Adipose tissue (tissue), 3 donors: Measurements from ENCODE around the gene MRPL2. TPM values are rescaled to one million over a fixed set of nuclear protein-coding genes. Genes with fewer than 3 reads are reported as not detected.

Experiments
- H3K27ac ChIP-seq: one replicate; pipeline ENCODE4 v1.5.1; 2013; ENCODE audit warnings: low read depth, low read length
- WGBS, 3 donors: extraction: QIAGEN DNeasy Blood & Tissue Kit; methylation state at CpG; one replicate each; pipeline ENCODE4 v1.1.7; 2013; 5-methylcytosine and 5-hydroxymethylcytosine counted together
- polyA plus RNA-seq, 3 donors: library from polyadenylated mRNA; stranded (reverse); fragments of 200-250 nt; gene quantifications; one replicate each; pipeline ENCODE4 v1.2.3, GENCODE V29; 2013
- donor health status: healthy with polysubstance abuse.
- donor health status: Bipolar disorder and iron deficiency.
- donor health status: healthy.

The MRPL2 gene
- 10 to 100 TPM; 43.6 to 77.5 (median 55.8) TPM for polyA plus RNA-seq

- WGBS, 3 donors: 0% methylated on average over 64 of the region's 64 CpGs
- H3K27ac ChIP-seq: no peak within 1 kb of the TSS
These were observed at the start of gene MRPL2, which contains the start of gene KLC4 for GRCh38 chr6:43059168-43060033. Gene MRPL2, minus strand, starts transcription at chr6:43059434. Its CDS starts 53 bp downstream, at chr6:43059381. Gene KLC4, plus strand, starts transcription at chr6:43059631. Its CDS starts 1,705 bp downstream, at chr6:43061336.

GRCh38 chr6:43107344-43108062 is 48.3 kb upstream of the MRPL2 start:
- no peak overlapping the region for H3K27ac ChIP-seq
- 91 to 96% (median 95%) methylated on average over 12 of the region's 12 CpGs for WGBS, 3 donors

DNA sequence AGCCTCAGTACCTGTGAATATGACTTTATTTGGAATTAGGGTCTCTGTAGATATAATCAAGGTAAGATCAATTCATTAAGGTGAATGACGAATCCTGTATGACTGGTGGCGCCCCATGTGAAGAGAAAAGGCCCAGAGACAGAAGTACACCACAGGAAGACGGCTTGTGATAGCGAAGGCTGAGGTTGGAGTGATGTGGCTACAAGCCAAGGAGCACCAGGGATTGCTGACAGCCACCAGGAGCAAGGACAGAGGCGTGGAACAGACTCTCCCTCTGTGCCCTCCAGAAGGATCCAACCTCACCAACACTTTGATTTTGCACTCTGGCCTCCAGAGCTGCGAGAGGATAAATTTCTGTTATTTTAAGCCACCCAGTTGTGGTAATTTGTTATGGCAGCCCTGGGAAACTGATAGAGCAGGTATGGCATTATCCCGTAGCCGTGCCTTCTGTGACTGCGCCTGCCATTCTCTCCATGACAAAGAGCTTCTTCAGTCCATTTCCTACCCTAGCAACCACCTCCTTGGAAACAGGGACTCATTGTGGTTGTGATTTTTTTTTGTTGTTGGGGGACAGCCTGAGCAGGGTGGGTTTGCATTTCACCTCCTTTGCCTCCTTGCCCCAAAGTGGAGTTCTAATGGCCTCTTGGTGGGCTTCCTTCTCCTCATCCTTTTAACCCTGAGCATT is 46.4 kb upstream of the MRPL2 start:
- H3K27ac ChIP-seq: no peak overlapping the region
- WGBS, 3 donors: 90 to 94% (median 92%) methylated on average over 9 of the region's 9 CpGs

DNA sequence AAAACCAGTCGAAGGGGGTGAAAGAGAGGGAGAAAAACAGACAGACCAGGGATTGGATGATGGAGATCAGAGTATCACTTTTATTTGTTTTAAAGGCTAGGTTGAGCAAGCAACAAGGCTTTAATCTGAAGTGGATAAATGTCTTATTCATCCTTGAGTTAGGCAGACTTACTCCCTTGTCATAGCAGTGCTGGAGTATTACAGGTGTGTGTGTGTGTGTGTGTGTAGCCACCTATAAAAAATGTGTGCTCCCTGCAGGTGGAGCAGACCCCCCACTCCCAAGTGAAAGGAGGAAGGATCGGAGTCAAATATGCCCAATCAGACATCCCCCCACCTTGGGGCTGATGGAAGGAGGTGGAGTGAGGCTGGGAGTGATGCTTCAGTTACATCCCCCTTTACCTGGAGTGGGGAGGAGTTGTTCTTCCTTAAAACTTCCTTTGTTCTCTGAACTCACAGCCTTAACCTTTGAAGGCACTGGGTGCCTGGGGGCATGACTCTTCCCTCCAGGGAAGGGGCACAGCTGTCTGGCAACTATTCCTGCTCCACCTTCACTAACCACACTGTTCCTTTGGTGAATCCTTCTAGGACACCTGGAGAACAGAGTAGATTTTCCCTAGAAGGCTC is 44.1 kb upstream of the MRPL2 start:
- whole genome bisulfite sequencing, 3 donors: 45 to 89% (median 81%) methylated on average over 2 of the region's 2 CpGs
- no peak overlapping the region for H3K27ac ChIP-seq

- H3K27ac ChIP-seq: no peak overlapping the region
- 65 to 77% (median 75%) methylated on average over 4 of the region's 4 CpGs for WGBS, 3 donors
These were observed 42.3 kb upstream of the MRPL2 start for GRCh38 chr6:43101497-43101896.

- H3K27ac ChIP-seq: no peak overlapping the region
These were observed 38.3 kb upstream of the MRPL2 start for GRCh38 chr6:43097502-43097901.

GRCh38 chr6:43097098-43097489 is 37.9 kb upstream of the MRPL2 start:
- H3K27ac ChIP-seq: no peak overlapping the region

More at GRCh38 chr6:43097502-43097901, 38.3 kb upstream of the MRPL2 start:
- 70 to 89% (median 88%) methylated on average over 4 of the region's 4 CpGs for WGBS, 3 donors

GRCh38 chr6:43096451-43097097 is 37.3 kb upstream of the MRPL2 start:
- WGBS, 3 donors: 44 to 52% (median 46%) methylated on average over 8 of the region's 8 CpGs
- H3K27ac ChIP-seq: no peak overlapping the region

More at GRCh38 chr6:43097098-43097489, 37.9 kb upstream of the MRPL2 start:
- WGBS, 3 donors: 43 to 50% (median 43%) methylated on average over 5 of the region's 5 CpGs

- 56 to 69% (median 56%) methylated on average over 7 of the region's 7 CpGs for WGBS, 3 donors
These were observed 36.7 kb upstream of the MRPL2 start for GRCh38 chr6:43095939-43096338.

GRCh38 chr6:43093436-43094289 is 34.4 kb upstream of the MRPL2 start:
- H3K27ac ChIP-seq: no peak overlapping the region
- WGBS, 3 donors: 48 to 73% (median 58%) methylated on average over 9 of the region's 9 CpGs

More at GRCh38 chr6:43095939-43096338, 36.7 kb upstream of the MRPL2 start:
- H3K27ac ChIP-seq: no peak overlapping the region

- no peak overlapping the region for H3K27ac ChIP-seq
These were observed 33.4 kb upstream of the MRPL2 start for GRCh38 chr6:43092635-43093034.

- H3K27ac ChIP-seq: no peak overlapping the region
- 76 to 87% (median 87%) methylated on average over 10 of the region's 10 CpGs for WGBS, 3 donors
These were observed 32.3 kb upstream of the MRPL2 start for GRCh38 chr6:43091436-43091991.

- no peak overlapping the region for H3K27ac ChIP-seq
- WGBS, 3 donors: 63 to 84% (median 78%) methylated on average over 5 of the region's 5 CpGs
These were observed 31.8 kb upstream of the MRPL2 start for GRCh38 chr6:43091020-43091419.

GRCh38 chr6:43090559-43090956 is 31.3 kb upstream of the MRPL2 start:
- 50 to 64% (median 62%) methylated on average over 2 of the region's 2 CpGs for WGBS, 3 donors
- no peak overlapping the region for H3K27ac ChIP-seq

- WGBS, 3 donors: 67 to 84% (median 76%) methylated on average over 8 of the region's 8 CpGs
- H3K27ac ChIP-seq: no peak overlapping the region
These were observed 30.8 kb upstream of the MRPL2 start for GRCh38 chr6:43089874-43090558.

DNA sequence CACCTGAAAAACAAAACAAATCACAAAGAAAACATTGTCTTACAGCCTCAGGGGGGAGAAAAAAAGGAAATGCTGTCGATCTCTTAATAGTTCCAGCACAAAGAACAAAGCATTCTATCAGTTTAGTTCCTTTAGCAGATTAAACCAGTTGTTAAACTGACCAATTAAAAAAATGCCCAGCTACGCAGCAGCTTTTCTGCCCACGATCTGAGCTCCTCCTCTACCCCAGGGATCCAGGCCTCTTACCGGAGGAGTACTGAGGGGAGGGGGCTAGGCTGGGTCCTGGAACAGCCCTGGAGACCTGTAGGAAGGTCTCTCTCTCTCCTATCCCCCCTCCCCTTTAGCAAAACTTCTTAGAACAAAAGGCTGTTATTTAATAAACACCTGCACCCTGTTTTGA is 30.2 kb upstream of the MRPL2 start:
- WGBS, 3 donors: 56 to 62% (median 60%) methylated on average over 4 of the region's 4 CpGs
- no peak overlapping the region for H3K27ac ChIP-seq
